Neural crest cell (in vitro differentiated cells): ENCODE measurements around the gene RBP7. TPM values are rescaled to one million over a fixed set of nuclear protein-coding genes. Genes with fewer than 3 reads are reported as not detected.
"Not testable (repeated sequence)": the region's sequence is repeated elsewhere in the genome, so short reads cannot be mapped to it uniquely, and the experiment has no call there.

Experiments
- DNase-seq: peaks from one replicate; pipeline ENCODE4 v3.0.0; 2021; ENCODE audit warnings: low read depth, mixed read lengths, low spot score
- H3K27ac Mint-ChIP-seq: one replicate; pipeline ENCODE4 v1.8.0; 2021; ENCODE audit warnings: mild to moderate bottlenecking, mixed read lengths; ENCODE audit not compliant: unreplicated experiment
- H3K27me3 Mint-ChIP-seq: 2 replicates; pipeline ENCODE4 v1.8.0; 2021; ENCODE audit warnings: low read depth, mild to moderate bottlenecking, mixed read lengths
- H3K36me3 Mint-ChIP-seq: 2 replicates; pipeline ENCODE4 v1.8.0; 2021; ENCODE audit warnings: low read depth, mild to moderate bottlenecking, mixed read lengths
- H3K4me1 Mint-ChIP-seq: 2 replicates; pipeline ENCODE4 v1.8.0; 2021; ENCODE audit warnings: mixed read lengths
- H3K4me3 Mint-ChIP-seq: one replicate; pipeline ENCODE4 v1.8.0; 2021; ENCODE audit warnings: mild to moderate bottlenecking, mixed read lengths
- H3K9me3 Mint-ChIP-seq: 2 replicates; pipeline ENCODE4 v1.8.0; 2021; ENCODE audit warnings: mixed read lengths
- total RNA-seq: library from RNA; stranded (reverse); gene quantifications from 2 replicates; pipeline ENCODE4 v1.2.1, GENCODE V29; 2021
- TF ChIP-seq, protein P1 (sequence below): fragments of 200-600 bp; sonication (generic); conservative IDR thresholded peaks from 2 replicates; pipeline ENCODE4 v1.5.0; 2021; ENCODE audit warnings: antibody characterized with exemption, mild to moderate bottlenecking

RBP7 gene
- total RNA-seq, 1 donor from 2014 or later, result not detected

DNA sequence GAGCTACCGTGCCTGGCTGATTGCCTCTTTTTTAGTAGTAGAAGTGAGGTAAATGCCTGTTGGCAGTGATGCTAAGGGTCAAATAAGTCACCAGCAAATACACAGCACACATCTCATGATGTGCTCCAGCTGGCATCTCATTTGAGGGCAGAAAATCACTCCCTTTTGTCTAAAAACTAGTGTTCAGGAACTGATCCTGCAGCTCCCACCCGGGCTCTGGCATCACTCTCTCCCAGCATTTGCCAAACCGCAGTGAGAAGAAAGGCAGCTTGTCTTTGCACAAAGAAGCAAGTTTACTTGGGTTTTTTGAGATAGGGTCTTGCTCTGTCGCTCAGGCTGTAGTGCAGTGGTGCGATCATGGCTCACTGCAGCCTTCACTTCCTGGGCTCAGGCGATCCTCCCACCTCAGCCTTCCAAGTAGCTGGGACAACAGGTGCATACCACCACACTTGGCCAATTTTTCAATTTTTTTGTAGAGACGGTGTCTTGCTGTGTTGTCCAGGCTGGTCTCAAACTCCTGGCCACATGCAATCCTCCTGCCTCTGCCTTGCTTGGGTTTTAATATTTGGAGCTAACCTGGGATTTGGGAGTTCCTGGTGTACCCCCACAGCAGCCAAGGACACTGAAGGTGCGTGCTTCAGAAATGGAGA is 4.1 kb downstream of the RBP7 start:
- Mint-ChIP-seq H3K9me3 (no peaks in the 10 kb centered on the region), H3K4me1 (peaks cover 7% of the 10 kb centered on the region), H3K4me3 (no peak overlapping the region), H3K36me3 (no peaks in the 10 kb centered on the region), H3K27ac (no peak overlapping the region), H3K27me3 (peaks cover 40% of the 10 kb centered on the region)
- TF ChIP-seq, protein P1, sequence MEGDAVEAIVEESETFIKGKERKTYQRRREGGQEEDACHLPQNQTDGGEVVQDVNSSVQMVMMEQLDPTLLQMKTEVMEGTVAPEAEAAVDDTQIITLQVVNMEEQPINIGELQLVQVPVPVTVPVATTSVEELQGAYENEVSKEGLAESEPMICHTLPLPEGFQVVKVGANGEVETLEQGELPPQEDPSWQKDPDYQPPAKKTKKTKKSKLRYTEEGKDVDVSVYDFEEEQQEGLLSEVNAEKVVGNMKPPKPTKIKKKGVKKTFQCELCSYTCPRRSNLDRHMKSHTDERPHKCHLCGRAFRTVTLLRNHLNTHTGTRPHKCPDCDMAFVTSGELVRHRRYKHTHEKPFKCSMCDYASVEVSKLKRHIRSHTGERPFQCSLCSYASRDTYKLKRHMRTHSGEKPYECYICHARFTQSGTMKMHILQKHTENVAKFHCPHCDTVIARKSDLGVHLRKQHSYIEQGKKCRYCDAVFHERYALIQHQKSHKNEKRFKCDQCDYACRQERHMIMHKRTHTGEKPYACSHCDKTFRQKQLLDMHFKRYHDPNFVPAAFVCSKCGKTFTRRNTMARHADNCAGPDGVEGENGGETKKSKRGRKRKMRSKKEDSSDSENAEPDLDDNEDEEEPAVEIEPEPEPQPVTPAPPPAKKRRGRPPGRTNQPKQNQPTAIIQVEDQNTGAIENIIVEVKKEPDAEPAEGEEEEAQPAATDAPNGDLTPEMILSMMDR, result no peak
- DNase-seq, result no peak

DNA sequence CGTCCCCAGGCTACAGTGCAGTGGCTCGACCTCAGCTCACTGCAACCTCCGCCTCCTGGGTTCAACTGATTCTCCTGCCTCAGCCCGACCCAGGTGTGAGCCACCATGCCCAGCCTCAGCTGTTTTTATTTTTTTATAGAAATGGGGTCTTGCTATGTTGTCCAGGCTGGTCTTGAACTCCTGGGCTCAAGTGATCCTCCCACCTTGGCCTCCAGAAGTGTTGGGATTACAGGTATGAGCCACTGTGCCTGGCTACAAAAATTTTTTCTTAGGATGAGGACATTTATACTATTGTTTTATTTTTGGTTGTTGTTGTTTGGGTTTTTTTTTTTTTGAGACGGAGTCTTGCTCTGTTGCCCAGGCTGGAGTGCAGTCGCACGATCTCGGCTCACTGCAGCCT is 8.2 kb downstream of the RBP7 start:
- not testable (repeated sequence) for H3K27ac Mint-ChIP-seq, H3K4me1 Mint-ChIP-seq, H3K9me3 Mint-ChIP-seq, H3K36me3 Mint-ChIP-seq, DNase-seq, H3K4me3 Mint-ChIP-seq
- H3K27me3 Mint-ChIP-seq, result peaks cover 13% of the 10 kb centered on the region

DNA sequence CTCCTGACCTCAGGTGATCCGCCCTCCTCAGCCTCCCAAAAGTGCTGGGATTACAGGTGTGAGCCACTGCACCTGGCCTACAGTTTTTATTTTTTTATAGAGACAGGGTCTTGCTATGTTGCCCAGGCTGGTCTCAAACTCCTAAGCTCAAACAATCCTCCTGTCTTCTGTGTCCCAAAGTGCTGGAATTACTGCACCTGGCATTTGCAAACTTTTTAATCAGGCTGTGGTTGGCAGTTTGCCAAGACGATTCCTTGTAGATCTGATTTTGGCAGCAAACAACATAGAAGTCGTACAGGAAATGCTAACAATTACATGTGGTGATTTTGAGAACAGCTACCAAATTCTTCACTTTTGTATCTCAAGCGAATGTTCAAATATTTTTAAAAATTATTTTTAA is 10.1 kb downstream of the RBP7 start:
- H3K9me3 Mint-ChIP-seq, result no peaks in the 10 kb centered on the region
- no peak overlapping the region for H3K27ac Mint-ChIP-seq
- H3K36me3 Mint-ChIP-seq, result no peaks in the 10 kb centered on the region
- H3K4me3 Mint-ChIP-seq, result no peak overlapping the region
- H3K27me3 Mint-ChIP-seq, result peaks cover 5% of the 10 kb centered on the region
- DNase-seq, result no peak
- no peaks in the 10 kb centered on the region for H3K4me1 Mint-ChIP-seq
- TF ChIP-seq, protein P1, result no peak

DNA sequence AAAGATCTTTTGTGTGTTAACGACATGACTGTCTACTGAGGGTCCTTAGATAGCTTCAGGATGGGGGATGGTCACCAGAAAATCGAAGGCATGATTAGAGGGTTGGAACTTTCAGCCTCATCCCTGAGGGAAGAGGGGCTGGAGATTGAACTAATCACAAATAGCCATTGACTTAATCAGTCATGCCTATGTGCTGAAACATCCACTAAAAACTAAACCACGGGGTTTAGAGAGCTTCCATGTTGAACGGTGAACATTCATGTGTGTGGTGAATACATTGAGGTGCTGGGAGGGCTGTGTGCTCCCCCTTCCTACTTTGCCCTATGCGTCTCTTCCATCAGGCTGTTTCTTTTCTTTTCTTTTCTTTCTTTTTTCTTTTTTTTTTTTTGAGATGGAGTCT is 17.0 kb downstream of the RBP7 start:
- H3K27me3 Mint-ChIP-seq, result no peaks in the 10 kb centered on the region
- H3K9me3 Mint-ChIP-seq, result no peaks in the 10 kb centered on the region
- no peak for DNase-seq
- TF ChIP-seq, protein P1, result no peak
- no peak overlapping the region for H3K4me3 Mint-ChIP-seq
- no peaks in the 10 kb centered on the region for H3K36me3 Mint-ChIP-seq
- H3K27ac Mint-ChIP-seq, result no peak overlapping the region
- no peaks in the 10 kb centered on the region for H3K4me1 Mint-ChIP-seq

DNA sequence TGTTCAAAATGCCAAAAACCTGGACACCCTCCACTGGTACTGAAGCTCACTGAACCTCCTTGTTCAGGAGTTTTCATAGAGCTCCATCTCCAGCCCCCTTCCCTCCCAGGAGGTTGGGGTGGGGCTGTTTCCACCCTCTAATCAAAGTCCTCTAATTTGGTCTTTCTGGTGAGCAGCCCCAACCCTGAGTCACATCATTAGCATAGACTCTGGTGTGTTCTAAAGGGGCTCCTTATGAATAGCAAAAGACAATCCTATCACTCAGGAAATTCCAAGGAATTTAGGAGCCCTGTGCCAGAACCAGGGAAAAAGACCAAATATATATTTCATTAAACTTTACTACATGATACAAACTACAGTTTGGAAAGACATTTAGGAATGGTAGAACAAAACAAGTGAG is 22.5 kb downstream of the RBP7 start:
- Mint-ChIP-seq H3K27me3 (no peaks in the 10 kb centered on the region), H3K4me1 (no peaks in the 10 kb centered on the region), H3K9me3 (no peaks in the 10 kb centered on the region), H3K4me3 (no peak overlapping the region), H3K36me3 (no peaks in the 10 kb centered on the region), H3K27ac (no peak overlapping the region)
- TF ChIP-seq, protein P1, result no peak
- DNase-seq, result no peak

DNA sequence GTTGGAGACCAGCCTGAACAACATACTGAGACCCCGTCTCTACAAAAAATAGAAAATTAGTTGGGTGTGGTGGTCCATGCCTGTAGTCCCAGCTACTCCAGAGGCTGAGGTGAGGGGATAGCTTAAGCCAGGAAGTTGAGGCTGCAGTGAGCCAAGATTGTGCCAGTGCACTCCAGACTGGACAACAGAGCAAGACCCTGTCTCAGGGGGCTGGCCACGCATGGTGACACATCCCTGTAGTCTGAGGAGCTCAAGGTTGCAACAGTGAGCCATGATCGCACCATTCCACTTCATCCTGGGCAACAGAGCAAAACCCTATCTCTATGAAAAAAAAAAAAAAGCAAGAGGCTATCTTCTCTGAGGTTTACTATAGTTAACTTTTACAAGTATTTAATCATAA is 23.1 kb downstream of the RBP7 start:
- Mint-ChIP-seq H3K4me3 (no peak overlapping the region), H3K27me3 (no peaks in the 10 kb centered on the region), H3K4me1 (no peaks in the 10 kb centered on the region), H3K36me3 (no peaks in the 10 kb centered on the region), H3K27ac (no peak overlapping the region), H3K9me3 (no peaks in the 10 kb centered on the region)
- TF ChIP-seq, protein P1, result no peak
- no peak for DNase-seq

DNA sequence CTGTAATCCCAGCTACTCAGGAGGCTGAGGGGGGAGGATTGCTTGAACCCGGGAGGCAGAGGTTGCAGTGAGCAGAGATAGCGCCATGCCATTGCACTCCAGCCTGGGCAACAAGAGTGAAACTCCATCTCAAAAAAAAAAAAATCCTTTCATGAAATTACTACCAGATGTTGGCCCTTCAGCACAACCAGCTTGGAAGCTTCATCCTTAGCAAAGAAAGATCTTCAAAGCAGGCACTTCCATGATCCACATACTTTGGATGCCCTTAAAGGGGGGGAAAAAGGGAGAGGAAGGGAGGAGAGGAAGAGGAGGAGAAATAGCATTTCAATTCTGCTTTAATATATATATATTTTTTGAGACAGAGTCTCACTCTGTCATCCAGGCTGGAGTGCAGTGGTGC is 23.6 kb downstream of the RBP7 start:
- H3K36me3 Mint-ChIP-seq, H3K27ac Mint-ChIP-seq, H3K27me3 Mint-ChIP-seq, H3K9me3 Mint-ChIP-seq, H3K4me1 Mint-ChIP-seq, DNase-seq, H3K4me3 Mint-ChIP-seq: not testable (repeated sequence)

DNA sequence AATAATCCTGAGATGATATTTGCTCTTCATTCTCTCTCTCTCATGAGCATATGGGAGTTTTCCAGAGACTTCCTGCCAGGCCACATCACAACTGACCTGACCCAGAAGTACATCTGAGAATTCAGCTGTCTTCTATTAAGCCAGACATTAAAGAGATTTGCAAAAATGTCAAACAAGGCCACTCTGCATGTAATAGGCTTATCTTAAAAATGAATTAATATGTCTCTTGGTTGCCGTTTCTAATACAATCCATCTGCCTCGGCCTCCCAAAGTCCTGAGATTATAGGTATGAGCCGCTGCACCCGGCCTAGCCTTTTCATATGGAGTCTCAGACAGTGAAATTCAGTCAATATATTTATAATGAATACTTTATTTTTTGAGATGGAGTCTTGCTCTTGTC is 25.0 kb downstream of the RBP7 start:
- not testable (repeated sequence) for H3K4me1 Mint-ChIP-seq, DNase-seq, H3K4me3 Mint-ChIP-seq, H3K9me3 Mint-ChIP-seq, H3K27me3 Mint-ChIP-seq, H3K36me3 Mint-ChIP-seq, H3K27ac Mint-ChIP-seq
